B cell (primary cell): ENCODE measurements around the gene MAPK8IP2. TPM values are rescaled to one million over a fixed set of nuclear protein-coding genes. Genes with fewer than 3 reads are reported as not detected.

Experiments used
- ATAC-seq: fragments of 200-7000 bp; cut with Tn5 transposase; one replicate; pipeline ENCODE4 v1.10.0; 2021; ENCODE audit warnings: low read depth, mild to moderate bottlenecking, moderate number of reproducible peaks, moderate library complexity
- CTCF ChIA-PET: fragments of 350-600 bp; sonication (Branson Sonifier 250); formaldehyde crosslinking; loops from one replicate; lab custom pipeline; 2021; ENCODE audit warnings: antibody characterized with exemption, inconsistent platforms; lab: Charles Lee
- POLR2A ChIA-PET: fragments of 350-600 bp; sonication (Branson Sonifier 250); formaldehyde crosslinking; loops from one replicate; lab custom pipeline; 2021; ENCODE audit warnings: antibody characterized with exemption; lab: Charles Lee
- DNase-seq: peaks from one replicate; pipeline ENCODE4 v3.0.0; 2013
- H2AFZ ChIP-seq: 2 replicates; pipeline ENCODE4 v1.6.1; 2012; ENCODE audit warnings: mild to moderate bottlenecking, low read depth, low read length; ENCODE audit not compliant: insufficient read depth, poor library complexity, severe bottlenecking
- H3K27ac ChIP-seq, 2 donors: 1 replicate in 1 of 2; 2 replicates in 1 of 2; pipeline ENCODE4 v1.5.1; 2012 to 2013; ENCODE audit warnings: low read length in 2 of 2, mild to moderate bottlenecking in 2 of 2, moderate library complexity in 1 of 2
- H3K27me3 ChIP-seq, 4 experiments: fragments of 200-600 bp in 1 of 4; sonication (generic) in 1 of 4; replicated peaks in 1 of 4; 1 replicate in 2 of 4; 2 replicates in 2 of 4; pipeline versions ENCODE4 v1.6.1 to v1.7.0; 2013 to 2016; ENCODE audit warnings: low read length in 3 of 4, mild to moderate bottlenecking in 2 of 4, mixed read lengths in 1 of 4, moderate library complexity in 1 of 4; ENCODE audit not compliant: insufficient read depth in 4 of 4, control insufficient read depth in 3 of 4; ENCODE audit errors: control extremely low read depth in 1 of 4
- H3K36me3 ChIP-seq, 2 experiments: replicated peaks in 1 of 2; 1 replicate in 1 of 2; 2 replicates in 1 of 2; pipeline versions ENCODE4 v1.6.1 to v1.7.1; 2013; ENCODE audit warnings: low read length in 1 of 2; ENCODE audit not compliant: insufficient read depth in 2 of 2, control insufficient read depth in 1 of 2; ENCODE audit errors: control extremely low read depth in 1 of 2, extremely low read depth in 1 of 2
- H3K4me1 ChIP-seq, 2 donors: fragments of 200-600 bp in 1 of 2; sonication (generic) in 1 of 2; 1 replicate in 1 of 2; 2 replicates in 1 of 2; pipeline versions ENCODE4 v1.5.1 to v1.6.1; 2013 to 2017; ENCODE audit warnings: low read length in 2 of 2; ENCODE audit not compliant: control insufficient read depth in 2 of 2, insufficient read depth in 2 of 2
- H3K4me2 ChIP-seq: replicated peaks from 2 replicates; pipeline ENCODE3; 2012; ENCODE audit warnings: mild to moderate bottlenecking, low read depth, low read length; ENCODE audit not compliant: poor library complexity, severe bottlenecking
- H3K4me3 ChIP-seq, 5 experiments: fragments of 200-600 bp in 1 of 5; sonication (generic) in 1 of 5; 1 replicate in 3 of 5; 2 replicates in 2 of 5; pipeline versions ENCODE4 v1.5.1 to v1.7.0; 2011 to 2016; ENCODE audit warnings: low read length in 4 of 5, mild to moderate bottlenecking in 4 of 5, low read depth in 2 of 5, control low read depth in 1 of 5, moderate library complexity in 1 of 5; ENCODE audit not compliant: insufficient read depth in 1 of 5; ENCODE audit errors: control extremely low read depth in 1 of 5, extremely low read depth in 1 of 5
- H3K79me2 ChIP-seq: fragments of 200-600 bp; sonication (generic); one replicate; pipeline ENCODE4 v1.6.0; 2016; ENCODE audit warnings: low read length; ENCODE audit not compliant: control insufficient read depth, insufficient read depth
- H3K9ac ChIP-seq: fragments of 200-600 bp; sonication (generic); 2 replicates; pipeline ENCODE4 v1.6.1; 2017; ENCODE audit warnings: mild to moderate bottlenecking, low read length, moderate library complexity
- H3K9me3 ChIP-seq, 3 donors: one replicate each; pipeline versions ENCODE4 v1.6.1 to v1.7.1; 2013; ENCODE audit warnings: low read length in 2 of 3; ENCODE audit not compliant: control insufficient read depth in 2 of 3, insufficient read depth in 1 of 3; ENCODE audit errors: control extremely low read depth in 1 of 3
- H4K20me1 ChIP-seq: 2 replicates; pipeline ENCODE4 v1.6.0; 2012; ENCODE audit warnings: mild to moderate bottlenecking, low read length; ENCODE audit not compliant: insufficient read depth, control insufficient read depth, poor library complexity, severe bottlenecking
- H3K27ac Mint-ChIP-seq: one replicate; pipeline ENCODE4 v1.8.0; 2021; ENCODE audit warnings: mixed read lengths
- H3K27me3 Mint-ChIP-seq: one replicate; pipeline ENCODE4 v1.8.0; 2021; ENCODE audit warnings: mixed read lengths
- H3K4me1 Mint-ChIP-seq: one replicate; pipeline ENCODE4 v1.8.0; 2021; ENCODE audit warnings: mixed read lengths
- H3K4me3 Mint-ChIP-seq: one replicate; pipeline ENCODE4 v1.8.0; 2021; ENCODE audit warnings: mixed read lengths
- H3K9me3 Mint-ChIP-seq: one replicate; pipeline ENCODE4 v1.8.0; 2022; ENCODE audit warnings: mixed read lengths; ENCODE audit not compliant: insufficient read depth
- CTCF ChIP-seq: fragments of 200-600 bp; IDR thresholded peaks from one replicate; pipeline ENCODE4 v1.8.0; 2022; ENCODE audit warnings: antibody characterized with exemption, mild to moderate bottlenecking
- EZH2 ChIP-seq: IDR thresholded peaks from 2 replicates; pipeline ENCODE4 v1.6.1; 2012; ENCODE audit warnings: borderline replicate concordance, low read depth, mild to moderate bottlenecking, moderate library complexity, low read length; ENCODE audit not compliant: insufficient read depth, poor library complexity, severe bottlenecking
- WGBS: methylation state at CpG from one replicate; pipeline ENCODE4 v1.1.5; 2013; ENCODE audit warnings: missing lambda C conversion rate; ENCODE audit not compliant: insufficient coverage; 5-methylcytosine and 5-hydroxymethylcytosine counted together
- intact Hi-C: fragments of 100-400 bp; cut with micrococcal nuclease; formaldehyde crosslinking; loops from one replicate; pipeline ENCODE4 v1.10.0; 2022
- polyA plus RNA-seq: library from polyadenylated mRNA; depleted of rRNA; stranded (reverse); fragments of >200 nt; gene quantifications from 2 replicates; pipeline ENCODE4 v1.2.3, GENCODE V29; 2012
- total RNA-seq, 2 donors: library from RNA; stranded (reverse); fragments of 120-200 nt in 1 of 2; gene quantifications; 1 replicate in 1 of 2; 2 replicates in 1 of 2; pipeline versions ENCODE4 v1.2.3 to v1.2.4, GENCODE V29; 2013 to 2022

MAPK8IP2 gene
- total and polyA plus RNA-seq, 2 donors (not counting 1 experiment from before 2014, with no cell fraction given): 0.19 to 0.39 TPM

- CTCF ChIA-PET: no interaction called here
- Histone ChIP-seq H3K4me3 (no peak overlapping the region), H3K4me2 (no peak overlapping the region), H3K27me3 (no peaks in the 10 kb centered on the region), H3K27ac (no peak overlapping the region), H3K9ac (no peak overlapping the region), H3K79me2 (no peaks in the 10 kb centered on the region), H4K20me1 (no peaks in the 10 kb centered on the region), H2AFZ (no peak overlapping the region), H3K4me1 (peaks cover 5 to 20% of the 10 kb centered on the region in 2 donors), H3K36me3 (peaks cover 0 to 19% of the 10 kb centered on the region in 2 experiments), H3K9me3 (no peaks in the 10 kb centered on the region)
- peaks cover 23% of the 10 kb centered on the region for H3K4me1 Mint-ChIP-seq
- WGBS: 95% methylated on average over 5 of the region's 7 CpGs
- no peaks in the 10 kb centered on the region for H3K9me3 Mint-ChIP-seq
- POLR2A ChIA-PET: interaction anchor here (0.6 kb wide), 1 partner anchor 205 kb away, joined by 3 read pairs; no protein-coding TSS in a partner anchor
- no peak overlapping the region for H3K4me3 Mint-ChIP-seq
- ATAC-seq: no peak
- no peak for TF ChIP-seq EZH2
- no peak for TF ChIP-seq CTCF
- no peak overlapping the region for H3K27ac Mint-ChIP-seq
- DNase-seq: no peak
- H3K27me3 Mint-ChIP-seq: no peaks in the 10 kb centered on the region
- intact Hi-C loops: no loop called here
These were observed 32.8 kb upstream of the MAPK8IP2 start for GRCh38 chr22:50567721-50568252.

GRCh38 chr22:50568626-50569025, 32.0 kb upstream of the MAPK8IP2 start:
- Histone ChIP-seq H3K36me3 (peaks cover 0 to 19% of the 10 kb centered on the region in 2 experiments), H3K9me3 (no peaks in the 10 kb centered on the region), H3K4me3 (no peak overlapping the region), H3K27me3 (no peaks in the 10 kb centered on the region), H3K4me1 (peaks cover under 1 to 14% of the 10 kb centered on the region in 2 donors), H3K4me2 (no peak overlapping the region), H3K9ac (no peak overlapping the region), H3K79me2 (no peaks in the 10 kb centered on the region), H2AFZ (no peak overlapping the region), H4K20me1 (no peaks in the 10 kb centered on the region), H3K27ac (no peak overlapping the region)
- H3K27me3 Mint-ChIP-seq: no peaks in the 10 kb centered on the region
- ChIA-PET CTCF (interaction anchor here (1.0 kb wide), 1 partner anchor 21 kb away, joined by 3 read pairs; no protein-coding TSS in a partner anchor), POLR2A (no interaction called here)
- WGBS: 98% methylated on average over 7 of the region's 7 CpGs
- no peaks in the 10 kb centered on the region for H3K9me3 Mint-ChIP-seq
- ATAC-seq (no peak), DNase-seq (no peak)
- H3K4me1 Mint-ChIP-seq: peaks cover 14% of the 10 kb centered on the region
- no peak overlapping the region for H3K4me3 Mint-ChIP-seq
- H3K27ac Mint-ChIP-seq: no peak overlapping the region
- intact Hi-C loops: no loop called here
- TF ChIP-seq CTCF (no peak), EZH2 (no peak)
